H1 (cell line): ENCODE results near the gene ZYG11B. TPM values are rescaled to one million over a fixed set of nuclear protein-coding genes. Genes with fewer than 3 reads are reported as not detected.
"Not testable (repeated sequence)": the region's sequence is repeated elsewhere in the genome, so short reads cannot be mapped to it uniquely, and the experiment has no call there.

Experiments
- CTCF ChIA-PET: fragments of 300-600 bp; sonication (Branson Sonifier 250); formaldehyde crosslinking; loops from one replicate; lab custom pipeline; 2021; ENCODE audit not compliant: partially characterized antibody; lab: Charles Lee
- POLR2A ChIA-PET: fragments of 300-600 bp; sonication (Branson Sonifier 250); formaldehyde crosslinking; loops from one replicate; lab custom pipeline; 2021; ENCODE audit warnings: inconsistent platforms; ENCODE audit not compliant: partially characterized antibody; lab: Charles Lee
- DNase-seq, 2 experiments: peaks; one replicate each; pipeline versions ENCODE4 v3.0.0 to v3.0.0-alpha.2; 2010 to 2022; ENCODE audit warnings: low spot score in 2 of 2, low read depth in 1 of 2, mixed read lengths in 1 of 2
- FAIRE-seq: peaks from 2 replicates; lab custom pipeline; 2011; peaks lifted over from hg19 to GRCh38; lab: Jason Lieb, UNC
- H2AFZ ChIP-seq: 2 replicates; pipeline ENCODE4 v1.8.1; 2012; ENCODE audit warnings: low read length, inconsistent platforms
- H2AK5ac ChIP-seq: 2 replicates; pipeline ENCODE4 v1.6.1; 2013; ENCODE audit warnings: low read depth, low read length
- H2BK120ac ChIP-seq: replicated peaks from 2 replicates; pipeline ENCODE3; 2013; ENCODE audit warnings: low read depth, low read length, inconsistent platforms
- H2BK12ac ChIP-seq: 2 replicates; pipeline ENCODE4 v1.6.1; 2013; ENCODE audit warnings: low read depth, low read length
- H2BK15ac ChIP-seq: 2 replicates; pipeline ENCODE4 v1.6.1; 2013; ENCODE audit warnings: low read length
- H2BK20ac ChIP-seq: 2 replicates; pipeline ENCODE4 v1.6.1; 2013; ENCODE audit warnings: low read length
- H2BK5ac ChIP-seq: 2 replicates; pipeline ENCODE4 v1.6.1; 2013; ENCODE audit warnings: low read depth, low read length
- H3K14ac ChIP-seq: 2 replicates; pipeline ENCODE4 v1.6.1; 2013; ENCODE audit warnings: inconsistent platforms; ENCODE audit not compliant: insufficient read length
- H3K18ac ChIP-seq: 2 replicates; pipeline ENCODE4 v1.6.1; 2013; ENCODE audit warnings: low read length; ENCODE audit errors: extremely low read depth
- H3K23ac ChIP-seq: 2 replicates; pipeline ENCODE4 v1.6.1; 2013; ENCODE audit warnings: inconsistent platforms; ENCODE audit not compliant: insufficient read length
- H3K23me2 ChIP-seq: 2 replicates; pipeline ENCODE4 v1.6.1; 2013; ENCODE audit warnings: low read depth, low read length
- H3K27ac ChIP-seq: 2 replicates; pipeline ENCODE4 v1.6.1; 2011; ENCODE audit warnings: low read depth, low read length, inconsistent platforms
- H3K27me3 ChIP-seq, 4 experiments: replicated peaks in 1 of 4; 1 replicate in 1 of 4; 2 replicates in 3 of 4; pipeline versions ENCODE4 v1.6.1 to v1.8.1; 2011 to 2013; ENCODE audit warnings: low read length in 3 of 4, mild to moderate bottlenecking in 3 of 4, inconsistent platforms in 2 of 4, mixed read lengths in 2 of 4, moderate library complexity in 1 of 4; ENCODE audit not compliant: control insufficient read depth in 3 of 4, insufficient read depth in 3 of 4; ENCODE audit errors: extremely low read depth in 1 of 4
- H3K36me3 ChIP-seq, 4 experiments: 2 replicates each; pipeline versions ENCODE4 v1.6.1 to v1.8.1; 2011 to 2013; ENCODE audit warnings: mild to moderate bottlenecking in 4 of 4, low read length in 3 of 4, moderate library complexity in 2 of 4, control low read depth in 1 of 4, inconsistent platforms in 1 of 4; ENCODE audit not compliant: insufficient read depth in 4 of 4, control insufficient read depth in 2 of 4
- H3K4ac ChIP-seq: replicated peaks from 2 replicates; pipeline ENCODE3; 2013; ENCODE audit warnings: low read length, low read depth, mixed read lengths, inconsistent platforms; ENCODE audit not compliant: insufficient read length
- H3K4me1 ChIP-seq, 4 experiments: replicated peaks in 1 of 4; 1 replicate in 1 of 4; 2 replicates in 3 of 4; pipeline versions ENCODE4 v1.6.1 to v1.8.1; 2011 to 2013; ENCODE audit warnings: low read length in 3 of 4, inconsistent platforms in 2 of 4, mixed read lengths in 1 of 4; ENCODE audit not compliant: insufficient read depth in 4 of 4, control insufficient read depth in 3 of 4
- H3K4me2 ChIP-seq, 2 experiments: 2 replicates each; pipeline versions ENCODE4 v1.6.1 to v1.8.1; 2011 to 2013; ENCODE audit warnings: low read depth in 2 of 2, low read length in 2 of 2, control low read depth in 1 of 2, inconsistent platforms in 1 of 2, mild to moderate bottlenecking in 1 of 2; ENCODE audit not compliant: insufficient read depth in 1 of 2
- H3K4me3 ChIP-seq, 4 experiments: fragments of 200-600, 300-600 bp in 1 of 4; sonication (generic), shearing (Covaris generic), sonication (Bioruptor Twin) in 1 of 4; 2 replicates each; pipeline versions ENCODE4 v1.5.1 to v1.8.1; 2011 to 2016; ENCODE audit warnings: low read length in 4 of 4, low read depth in 3 of 4, control low read depth in 2 of 4, inconsistent platforms in 2 of 4, mild to moderate bottlenecking in 2 of 4, mixed read lengths in 1 of 4, moderate library complexity in 1 of 4; ENCODE audit not compliant: insufficient read depth in 2 of 4; ENCODE audit errors: extremely low read depth in 1 of 4
- H3K56ac ChIP-seq: replicated peaks from 2 replicates; pipeline ENCODE3; 2013; ENCODE audit warnings: low read depth, mild to moderate bottlenecking, mixed read lengths, low read length, inconsistent platforms; ENCODE audit not compliant: insufficient read length
- H3K79me1 ChIP-seq: 2 replicates; pipeline ENCODE4 v1.6.1; 2013; ENCODE audit warnings: low read depth, low read length, control low read depth
- H3K79me2 ChIP-seq, 2 experiments: 2 replicates each; pipeline versions ENCODE4 v1.6.1 to v1.8.1; 2012 to 2013; ENCODE audit warnings: low read length in 2 of 2, mild to moderate bottlenecking in 2 of 2, inconsistent platforms in 1 of 2; ENCODE audit not compliant: insufficient read depth in 2 of 2, control insufficient read depth in 1 of 2
- H3K9ac ChIP-seq, 4 experiments: replicated peaks in 1 of 4; 1 replicate in 1 of 4; 2 replicates in 3 of 4; pipeline versions ENCODE4 v1.6.1 to v1.8.1; 2011 to 2013; ENCODE audit warnings: low read depth in 3 of 4, low read length in 3 of 4, control low read depth in 2 of 4, mild to moderate bottlenecking in 2 of 4, moderate library complexity in 2 of 4, inconsistent platforms in 1 of 4; ENCODE audit errors: extremely low read depth in 1 of 4
- H3K9me3 ChIP-seq, 2 experiments: 2 replicates each; pipeline versions ENCODE4 v1.6.1 to v1.8.1; 2012 to 2013; ENCODE audit warnings: mild to moderate bottlenecking in 2 of 2, moderate library complexity in 2 of 2, control low read depth in 1 of 2, inconsistent platforms in 1 of 2, low read depth in 1 of 2, low read length in 1 of 2, mixed read lengths in 1 of 2; ENCODE audit not compliant: insufficient read depth in 2 of 2
- H4K20me1 ChIP-seq, 2 experiments: replicated peaks in 1 of 2; 2 replicates each; pipeline versions ENCODE3 to v1.8.1; 2011 to 2013; ENCODE audit warnings: inconsistent platforms in 2 of 2, low read length in 2 of 2, mild to moderate bottlenecking in 1 of 2; ENCODE audit not compliant: insufficient read depth in 2 of 2, control insufficient read depth in 1 of 2
- H4K5ac ChIP-seq: 2 replicates; pipeline ENCODE4 v1.6.1; 2013; ENCODE audit warnings: low read length, low read depth, mixed read lengths, inconsistent platforms; ENCODE audit not compliant: insufficient read length
- H4K8ac ChIP-seq: 2 replicates; pipeline ENCODE4 v1.8.0; 2013; ENCODE audit warnings: mild to moderate bottlenecking, moderate library complexity, low read length, inconsistent platforms; ENCODE audit not compliant: insufficient read depth; ENCODE audit errors: extremely low read depth
- H4K91ac ChIP-seq: replicated peaks from 2 replicates; pipeline ENCODE3; 2013; ENCODE audit warnings: low read length, mixed read lengths, inconsistent platforms; ENCODE audit not compliant: insufficient read length
- CHD2 ChIP-seq: IDR thresholded peaks from 2 replicates; pipeline ENCODE4 v1.6.1; 2012; ENCODE audit warnings: low read length, improper control_type of control experiment
- FOSL1 ChIP-seq: IDR thresholded peaks from 2 replicates; pipeline ENCODE4 v1.6.1; 2011; ENCODE audit warnings: mild to moderate bottlenecking, low read depth, low read length, moderate library complexity; ENCODE audit not compliant: insufficient read depth
- HDAC2 ChIP-seq, 2 experiments: fragments of 300-600 bp in 1 of 2; sonication (generic) in 1 of 2; IDR thresholded peaks; 2 replicates each; pipeline ENCODE4 v1.6.1; 2011 to 2012; ENCODE audit warnings: low read depth in 2 of 2, low read length in 2 of 2, mild to moderate bottlenecking in 2 of 2, moderate library complexity in 2 of 2, borderline replicate concordance in 1 of 2, inconsistent platforms in 1 of 2
- NRF1 ChIP-seq: IDR thresholded peaks from 2 replicates; pipeline ENCODE4 v1.6.1; 2011; ENCODE audit warnings: mild to moderate bottlenecking, low read depth, low read length, improper control_type of control experiment
- WGBS, 2 experiments: shearing (Covaris generic) in 1 of 2; methylation state at CpG; one replicate each; pipeline versions ENCODE4 v1.1.6 to v1.1.7; 2013 to 2015; ENCODE audit warnings: low lambda C conversion rate in 2 of 2, mixed read lengths in 2 of 2, inconsistent platforms in 1 of 2, low coverage in 1 of 2, missing lambda C conversion rate in 1 of 2; ENCODE audit not compliant: insufficient replicate concordance in 2 of 2, insufficient coverage in 1 of 2, insufficient read length in 1 of 2; ENCODE audit errors: extremely low coverage in 1 of 2, missing lambda C conversion rate in 1 of 2; 5-methylcytosine and 5-hydroxymethylcytosine counted together
- polyA plus RNA-seq, 7 experiments: library from polyadenylated mRNA; depleted of rRNA in 3 of 7; stranded (reverse) in 5 of 7; unstranded in 2 of 7; fragments of >200 nt in 5 of 7; fragments of 200-250 nt in 2 of 7; gene quantifications; 1 replicate in 5 of 7; 2 replicates in 1 of 7; 4 replicates in 1 of 7; pipeline versions ENCODE4 v1.2.1 to v1.2.3, GENCODE V29; 2011 to 2013; ENCODE audit warnings: missing spikeins in 2 of 7, mixed read lengths in 2 of 7
- total RNA-seq: library from RNA; stranded (reverse); fragmentation: NEBNext Ultra II Directional; extraction: Animal tissue kit (Norgen Biotek cat#: 25700); gene quantifications from 2 replicates; pipeline ENCODE4 v1.2.1, GENCODE V29; 2021

Gene ZYG11B
- total and polyA plus RNA-seq, 2 of the 8 experiments (the other 6 are each of a cell fraction or from before 2014, with no cell fraction given): 4.4 to 20.9 TPM

DNA sequence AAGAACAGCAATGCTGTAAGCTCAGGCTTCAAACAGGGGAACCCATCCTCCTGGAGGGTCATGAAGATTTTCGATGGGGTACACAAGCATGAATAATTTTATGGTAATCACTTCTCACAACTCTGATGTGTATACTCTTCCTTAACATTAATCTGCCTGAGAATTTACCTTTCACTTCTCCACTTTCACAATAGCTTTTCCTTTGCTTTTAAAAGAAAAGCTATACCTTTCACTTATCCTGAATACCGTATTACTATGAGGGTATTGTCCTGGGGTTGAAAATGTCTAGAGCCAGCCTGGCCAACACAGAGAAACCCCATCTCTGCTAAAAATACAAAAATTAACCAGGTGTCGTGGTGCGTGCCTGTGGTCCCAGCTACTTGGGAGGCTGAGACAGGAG is 12.7 kb upstream of the ZYG11B start (continued):
- no peak for TF ChIP-seq HDAC2 (IDR thresholded peaks at IDR 0.05; ENCODE audit: borderline replicate concordance in 1 of 2, low read depth in 2 of 2, low read length in 2 of 2)
- no peak for TF ChIP-seq NRF1
- no peak for TF ChIP-seq CHD2
- TF ChIP-seq FOSL1: no peak

DNA sequence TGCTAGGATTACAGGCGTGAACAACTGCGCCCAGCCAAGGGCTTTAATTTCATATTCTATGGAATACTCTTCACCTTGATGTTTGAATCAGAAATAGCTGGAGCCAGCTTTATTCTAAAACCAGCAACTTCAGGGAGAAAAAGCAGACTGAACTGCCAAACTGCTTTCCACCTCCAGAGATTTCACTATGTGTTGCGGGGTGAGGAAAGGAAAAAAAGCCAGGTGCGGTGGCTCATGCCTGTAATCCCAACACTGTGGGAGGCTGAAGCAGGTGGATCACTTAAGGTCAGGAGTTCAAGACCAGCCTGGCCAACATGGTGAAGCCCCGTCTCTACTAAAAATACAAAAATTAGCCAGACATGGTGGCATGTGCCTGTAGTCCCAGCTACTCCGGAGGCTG is 11.0 kb upstream of the ZYG11B start:
- POLR2A ChIA-PET, H3K79me2 ChIP-seq, H4K8ac ChIP-seq, H3K4me2 ChIP-seq, H3K4me1 ChIP-seq, H2BK20ac ChIP-seq, H3K9me3 ChIP-seq, H2AK5ac ChIP-seq, H3K56ac ChIP-seq, H4K5ac ChIP-seq, H3K23ac ChIP-seq, H3K27me3 ChIP-seq, H3K4ac ChIP-seq, H3K18ac ChIP-seq, H2BK120ac ChIP-seq, FAIRE-seq, H2BK12ac ChIP-seq, H2AFZ ChIP-seq, H2BK15ac ChIP-seq, H2BK5ac ChIP-seq, H3K23me2 ChIP-seq, H3K9ac ChIP-seq, H4K91ac ChIP-seq, H3K27ac ChIP-seq, H3K36me3 ChIP-seq, H4K20me1 ChIP-seq, H3K14ac ChIP-seq, H3K79me1 ChIP-seq, H3K4me3 ChIP-seq, DNase-seq: not testable (repeated sequence)
- CTCF ChIA-PET: interaction anchor here (0.8 to 1.0 kb wide), 2 partner anchors 14 to 110 kb away, joined by 4 read pairs; no protein-coding TSS in a partner anchor
- 86% methylated on average over 6 of the region's 6 CpGs; no CpG with 5 or more reads in 1 of the 2 experiments for WGBS, 2 experiments
